HUES64 (cell line): ENCODE data around the gene PDGFRA.
"Not testable (repeated sequence)": the region's sequence is repeated elsewhere in the genome, so short reads cannot be mapped to it uniquely, and the experiment has no call there.

Experiments used
- H3K27ac ChIP-seq: 2 replicates; pipeline ENCODE4 v1.7.0; 2013; ENCODE audit warnings: low read depth, low read length, inconsistent platforms
- H3K27me3 ChIP-seq: 2 replicates; pipeline ENCODE4 v1.6.1; 2013; ENCODE audit warnings: mild to moderate bottlenecking, low read length; ENCODE audit not compliant: insufficient read depth
- H3K36me3 ChIP-seq: 2 replicates; pipeline ENCODE4 v1.6.1; 2013; ENCODE audit warnings: mild to moderate bottlenecking, low read length; ENCODE audit not compliant: insufficient read depth
- H3K4me1 ChIP-seq: 2 replicates; pipeline ENCODE4 v1.6.1; 2013; ENCODE audit warnings: mild to moderate bottlenecking, low read length, moderate library complexity; ENCODE audit not compliant: insufficient read depth
- H3K4me3 ChIP-seq: 2 replicates; pipeline ENCODE4 v1.5.1; 2013; ENCODE audit warnings: mild to moderate bottlenecking, low read length, moderate library complexity
- H3K9ac ChIP-seq: 2 replicates; pipeline ENCODE4 v1.6.1; 2013; ENCODE audit warnings: mild to moderate bottlenecking, low read depth, low read length
- H3K9me3 ChIP-seq: 2 replicates; pipeline ENCODE4 v1.6.1; 2013; ENCODE audit warnings: low read depth, low read length; ENCODE audit not compliant: insufficient read depth
- WGBS: fragments of 150-250, 120-280 bp; methylation state at CpG from one replicate; pipeline ENCODE4 v1.1.7; 2013; ENCODE audit warnings: missing lambda C conversion rate; 5-methylcytosine and 5-hydroxymethylcytosine counted together

The PDGFRA gene

GRCh38 chr4:54333657-54334056, 104.6 kb downstream of the PDGFRA start:
- no peaks in the 10 kb centered on the region for H3K27me3 ChIP-seq
- H3K4me3 ChIP-seq: no peak overlapping the region
- no peak overlapping the region for H3K9ac ChIP-seq
- no peaks in the 10 kb centered on the region for H3K4me1 ChIP-seq
- no peak overlapping the region for H3K27ac ChIP-seq
- 92% methylated on average over 2 of the region's 2 CpGs for WGBS
- H3K36me3 ChIP-seq: no peaks in the 10 kb centered on the region
- H3K9me3 ChIP-seq: no peaks in the 10 kb centered on the region

DNA sequence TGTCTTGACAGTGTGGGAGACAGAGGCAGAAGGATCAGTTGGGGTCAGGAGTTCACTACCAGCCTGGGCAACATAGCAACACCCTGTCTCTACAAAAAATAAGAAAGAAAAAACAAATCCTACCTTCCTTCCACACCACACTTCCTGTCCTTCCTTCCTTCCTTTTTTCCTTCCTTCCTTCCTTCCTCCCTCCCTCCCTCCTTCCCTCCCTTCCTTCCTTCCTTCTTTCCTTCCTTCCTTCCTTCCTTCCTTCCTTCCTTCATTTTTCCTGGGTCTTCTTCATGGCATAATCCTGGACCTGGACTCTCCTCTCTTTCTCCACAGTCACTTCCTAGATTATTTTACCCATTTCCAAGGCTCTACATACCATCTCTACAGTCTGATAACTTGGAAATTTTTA, 105.7 kb downstream of the PDGFRA start:
- not testable (repeated sequence) for H3K9me3 ChIP-seq, H3K36me3 ChIP-seq, H3K27me3 ChIP-seq, H3K4me1 ChIP-seq, H3K4me3 ChIP-seq, H3K27ac ChIP-seq, H3K9ac ChIP-seq

DNA sequence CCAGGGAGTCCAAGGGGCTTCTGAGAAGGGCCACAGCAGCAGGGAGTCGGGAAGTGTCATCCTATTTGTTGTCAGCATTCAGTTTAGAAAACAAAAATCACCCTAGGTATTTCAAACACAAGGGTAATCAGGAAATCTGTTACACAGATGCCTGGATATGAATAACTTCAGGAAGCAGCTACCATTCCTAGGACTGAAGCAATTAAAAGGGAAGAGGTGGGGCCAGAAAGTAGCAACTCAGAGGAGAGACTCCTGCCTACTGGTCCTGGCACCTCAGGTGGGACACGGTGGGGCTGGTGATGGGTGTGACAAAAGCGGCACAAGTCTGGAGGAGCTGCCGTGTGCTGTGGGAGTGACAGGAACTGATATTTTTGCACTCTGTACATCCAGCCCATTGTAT, 107.9 kb downstream of the PDGFRA start:
- 93% methylated on average over 4 of the region's 4 CpGs for WGBS
- Histone ChIP-seq H3K9me3 (no peaks in the 10 kb centered on the region), H3K9ac (no peak overlapping the region), H3K27me3 (no peaks in the 10 kb centered on the region), H3K36me3 (no peaks in the 10 kb centered on the region), H3K4me3 (no peak overlapping the region), H3K27ac (no peak overlapping the region), H3K4me1 (no peaks in the 10 kb centered on the region)

- H3K9ac ChIP-seq, H3K36me3 ChIP-seq, H3K4me1 ChIP-seq, H3K9me3 ChIP-seq, H3K27me3 ChIP-seq, H3K4me3 ChIP-seq, H3K27ac ChIP-seq: not testable (repeated sequence)
- 90% methylated on average over 3 of the region's 3 CpGs for WGBS
These were observed 113.0 kb downstream of the PDGFRA start for GRCh38 chr4:54342067-54342466.
